ENCODE data around the gene U2SURP. TPM values are rescaled to one million over a fixed set of nuclear protein-coding genes. Genes with fewer than 3 reads are reported as not detected.
A peak's percentile ranks its signal among the peaks of the same experiment; 100 is the strongest.

Gene U2SURP
- total RNA-seq, 1 experiment from 2014 or later, result 168 TPM

- Histone ChIP-seq H2AFZ (ENCODE audit: low read length) (no peak overlapping the region), H3K9me3 (ENCODE audit: control insufficient read depth, low read depth, low read length) (no peaks in the 10 kb centered on the region), H4K91ac (ENCODE audit: insufficient read length, low read depth, low read length) (no peak overlapping the region), H2BK20ac (ENCODE audit: low read depth, low read length, poor library complexity, severe bottlenecking) (no peak overlapping the region), H3K27me3 (ENCODE audit: insufficient read depth, low read length) (no peaks in the 10 kb centered on the region), H3K4ac (ENCODE audit: low read depth, low read length) (no peak overlapping the region), H4K5ac (ENCODE audit: insufficient read length, low read depth, low read length) (no peak overlapping the region), H3K4me1 (ENCODE audit: insufficient read depth, low read length) (no peaks in the 10 kb centered on the region), H3K79me2 (ENCODE audit: insufficient read depth, low read length) (no peaks in the 10 kb centered on the region), H4K8ac (replicated peaks; ENCODE audit: insufficient read length, low read depth, low read length) (no peak overlapping the region), H3K18ac (ENCODE audit: insufficient read length, low read depth, low read length) (no peak overlapping the region), H3K14ac (ENCODE audit: insufficient read depth, low read length) (no peak overlapping the region), H2BK15ac (ENCODE audit: low read depth, low read length) (no peak overlapping the region), H4K20me1 (ENCODE audit: control insufficient read depth, insufficient read depth, insufficient read length) (no peaks in the 10 kb centered on the region), H3K4me2 (ENCODE audit: insufficient read depth, insufficient read length, low read length) (no peak overlapping the region), H2AK5ac (ENCODE audit: insufficient read length, low read length) (no peak overlapping the region), H3K27ac (ENCODE audit: insufficient read length, low read depth, low read length) (no peak overlapping the region), H3K79me1 (ENCODE audit: insufficient read depth, low read depth, low read length, poor library complexity, severe bottlenecking) (no peaks in the 10 kb centered on the region), H3K9ac (ENCODE audit: extremely low read depth, insufficient read length, low read length) (no peak overlapping the region), H3K23ac (ENCODE audit: insufficient read length, low read depth, low read length) (no peak overlapping the region), H2BK120ac (ENCODE audit: low read depth, low read length, poor library complexity, severe bottlenecking) (no peak overlapping the region), H3K56ac (ENCODE audit: insufficient read length, low read depth, low read length) (no peak overlapping the region), H2BK12ac (ENCODE audit: insufficient read length, low read depth, low read length) (no peak overlapping the region), H3K23me2 (ENCODE audit: insufficient read length, low read depth, low read length, poor library complexity, severe bottlenecking) (no peaks in the 10 kb centered on the region), H2BK5ac (ENCODE audit: insufficient read length, low read length) (no peak overlapping the region), H3T11ph (ENCODE audit: low read length) (no peak overlapping the region)
- H3K27ac Mint-ChIP-seq, result no peak overlapping the region
- H3K27me3 Mint-ChIP-seq (ENCODE audit: low read depth), result no peaks in the 10 kb centered on the region; the same call in 1 of the 2 replicates
- no CpG with 5 or more reads among the region's 3 CpGs for WGBS (ENCODE audit: extremely low coverage, insufficient read length, low lambda C conversion rate)
- H3K4me1 Mint-ChIP-seq, result peaks cover 0 to 18% of the 10 kb centered on the region in 2 experiments; a peak in 3 of 4 replicates
- no peaks in the 10 kb centered on the region for H3K36me3 Mint-ChIP-seq (ENCODE audit: insufficient read depth in 1 of 3, low read depth in 3 of 3)
- peak; percentile 53 for DNase-seq
- 0 out of 3 replicates have a peak, but pooled peaks have one; percentile 15 for TF ChIP-seq CTCF (conservative IDR thresholded peaks at IDR 0.05)
- no peak overlapping the region for H3K4me3 Mint-ChIP-seq
- no peaks in the 10 kb centered on the region for H3K9me3 Mint-ChIP-seq
These were observed 20.3 kb upstream of the U2SURP start for GRCh38 chr3:142981108-142981507.

Measured in H9 (cell line).